Spinal cord (tissue), 10 donors: ENCODE results near the gene SLC47A2. TPM values are rescaled to one million over a fixed set of nuclear protein-coding genes. Genes with fewer than 3 reads are reported as not detected.
"Not testable (repeated sequence)": the region's sequence is repeated elsewhere in the genome, so short reads cannot be mapped to it uniquely, and the experiment has no call there.

Experiments
- DNase-seq, 6 donors: peaks; one replicate each; pipeline versions ENCODE4 v3.0.0 to v3.0.0-alpha.2; 2013 to 2015; ENCODE audit warnings: low spot score in 6 of 6, low read depth in 4 of 6
- H3K27ac ChIP-seq: one replicate; pipeline ENCODE4 v1.5.1; 2013; ENCODE audit warnings: low read depth, low read length, control low read depth
- H3K27me3 ChIP-seq: one replicate; pipeline ENCODE4 v1.6.1; 2013; ENCODE audit warnings: low read length; ENCODE audit not compliant: control insufficient read depth, insufficient read depth
- H3K36me3 ChIP-seq: one replicate; pipeline ENCODE4 v1.6.1; 2013; ENCODE audit warnings: low read length; ENCODE audit not compliant: control insufficient read depth, insufficient read depth
- H3K4me1 ChIP-seq: one replicate; pipeline ENCODE4 v1.6.1; 2013; ENCODE audit warnings: low read length; ENCODE audit not compliant: control insufficient read depth, insufficient read depth
- H3K4me3 ChIP-seq: one replicate; pipeline ENCODE4 v1.5.1; 2013; ENCODE audit warnings: low read depth, low read length, control low read depth
- H3K9me3 ChIP-seq: one replicate; pipeline ENCODE4 v1.6.1; 2013; ENCODE audit warnings: low read length; ENCODE audit not compliant: control insufficient read depth, insufficient read depth
- WGBS: methylation state at CpG from one replicate; pipeline ENCODE4 v1.1.5; 2013; ENCODE audit warnings: missing lambda C conversion rate; ENCODE audit not compliant: insufficient coverage; 5-methylcytosine and 5-hydroxymethylcytosine counted together
- long read RNA-seq, 4 donors: transcript quantifications; one replicate each; lab custom pipeline, GENCODE V29; 2026
- polyA plus RNA-seq, 2 donors: library from polyadenylated mRNA; unstranded; fragments of 120-200 nt; gene quantifications; one replicate each; pipeline ENCODE4 v1.2.1, GENCODE V29; 2013; ENCODE audit not compliant: insufficient read length in 2 of 2
- total RNA-seq, 2 donors: library from RNA; depleted of rRNA in 1 of 2; stranded (reverse); fragments of 120-200 nt in 1 of 2; fragments of >200 nt in 1 of 2; gene quantifications; one replicate each; pipeline versions ENCODE4 v1.2.3 to v1.2.4, GENCODE V29; 2013 to 2014
- donor health status: healthy.

The SLC47A2 gene, protein sequence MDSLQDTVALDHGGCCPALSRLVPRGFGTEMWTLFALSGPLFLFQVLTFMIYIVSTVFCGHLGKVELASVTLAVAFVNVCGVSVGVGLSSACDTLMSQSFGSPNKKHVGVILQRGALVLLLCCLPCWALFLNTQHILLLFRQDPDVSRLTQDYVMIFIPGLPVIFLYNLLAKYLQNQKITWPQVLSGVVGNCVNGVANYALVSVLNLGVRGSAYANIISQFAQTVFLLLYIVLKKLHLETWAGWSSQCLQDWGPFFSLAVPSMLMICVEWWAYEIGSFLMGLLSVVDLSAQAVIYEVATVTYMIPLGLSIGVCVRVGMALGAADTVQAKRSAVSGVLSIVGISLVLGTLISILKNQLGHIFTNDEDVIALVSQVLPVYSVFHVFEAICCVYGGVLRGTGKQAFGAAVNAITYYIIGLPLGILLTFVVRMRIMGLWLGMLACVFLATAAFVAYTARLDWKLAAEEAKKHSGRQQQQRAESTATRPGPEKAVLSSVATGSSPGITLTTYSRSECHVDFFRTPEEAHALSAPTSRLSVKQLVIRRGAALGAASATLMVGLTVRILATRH
- 1 to 10 TPM; 1.7 to 2.4 TPM for total RNA-seq
- 1 to 10 TPM; 1.8 to 1.9 TPM for polyA plus RNA-seq
- long read RNA-seq, donor 1 = 0 reads
- long read RNA-seq, donor 2 = 0 reads
- long read RNA-seq, donor 3, partial matches to known transcripts = 0 of 1 reads
- long read RNA-seq, donor 3, other reads (novel, unspliced or antisense) = 0 of 1 reads
- long read RNA-seq, donor 4 = 0 reads

DNA sequence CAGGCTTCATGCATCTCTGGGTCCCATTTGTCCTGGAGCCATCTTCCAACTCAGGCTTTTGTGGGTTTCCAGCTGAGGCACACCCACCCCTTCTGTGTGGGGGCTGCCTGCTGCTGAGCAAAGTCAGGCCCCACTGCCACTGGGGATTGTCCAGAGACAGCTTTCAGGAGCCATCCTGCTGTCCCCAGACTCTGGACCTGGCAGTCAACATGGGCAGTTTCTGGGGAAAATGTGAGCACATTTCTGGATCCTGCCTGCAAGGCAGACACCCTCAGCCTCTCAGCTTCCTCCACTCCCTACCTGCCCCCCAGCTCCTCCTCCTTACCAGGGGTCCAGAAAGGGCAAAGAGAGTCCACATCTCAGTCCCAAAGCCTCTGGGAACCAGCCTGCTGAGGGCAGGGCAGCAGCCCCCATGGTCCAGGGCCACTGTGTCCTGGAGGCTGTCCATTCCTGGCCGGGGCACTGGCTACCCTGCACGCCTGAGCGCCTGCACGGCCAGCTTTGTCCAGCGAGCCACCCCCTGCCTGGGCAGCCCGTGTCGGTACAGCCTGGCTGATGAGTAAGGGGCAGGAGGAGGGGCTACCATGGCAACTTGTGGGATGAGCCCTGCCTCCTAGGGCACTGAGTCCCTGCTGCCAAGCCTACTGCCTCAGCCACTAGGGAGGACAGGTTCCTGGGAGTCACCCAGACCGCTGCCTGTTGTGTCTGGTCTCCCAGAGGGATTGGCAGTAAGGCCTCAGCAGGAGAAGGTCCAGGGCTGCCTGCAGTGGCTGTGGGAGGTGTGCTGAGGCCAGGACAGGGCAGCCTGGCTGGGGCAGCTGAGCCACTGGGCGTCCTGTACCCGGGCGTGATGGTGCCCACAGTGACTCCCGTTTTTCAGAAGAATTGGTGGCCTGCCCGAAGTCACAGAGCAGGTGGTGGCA, at the start of gene SLC47A2:
TSS of gene SLC47A2 (minus strand) at position 477 of the 923 bp plus-strand sequence. CDS start at position 448, 29 bp downstream.
- H3K27ac ChIP-seq = no peak within 1 kb of the TSS
- DNase-seq = peak in 2 of 6 donors; percentile 15 to 63
- peaks cover 29% of the 10 kb centered on the region for H3K4me1 ChIP-seq
- 41% methylated on average over 13 of the region's 13 CpGs for WGBS
- H3K4me3 ChIP-seq = no peak within 1 kb of the TSS
- no peaks in the 10 kb centered on the region for H3K27me3 ChIP-seq
- H3K36me3 ChIP-seq = peaks cover 6% of the 10 kb centered on the region
- no peaks in the 10 kb centered on the region for H3K9me3 ChIP-seq

GRCh38 chr17:19766016-19766415, 49.6 kb upstream of the SLC47A2 start:
- peaks cover 23% of the 10 kb centered on the region for H3K4me1 ChIP-seq

GRCh38 chr17:19763991-19764390, 47.6 kb upstream of the SLC47A2 start:
- not testable (repeated sequence) for H3K27me3 ChIP-seq, DNase-seq, H3K36me3 ChIP-seq, H3K4me3 ChIP-seq, H3K27ac ChIP-seq, H3K9me3 ChIP-seq
- peaks cover 23% of the 10 kb centered on the region for H3K4me1 ChIP-seq
- WGBS = 93% methylated on average over 2 of the region's 6 CpGs

More at GRCh38 chr17:19766016-19766415, 49.6 kb upstream of the SLC47A2 start:
- Histone ChIP-seq H3K4me3 (no peak overlapping the region), H3K27me3 (no peaks in the 10 kb centered on the region), H3K27ac (no peak overlapping the region), H3K36me3 (peaks cover 6% of the 10 kb centered on the region), H3K9me3 (no peaks in the 10 kb centered on the region)
- no peak for DNase-seq
- 78% methylated on average over 6 of the region's 7 CpGs for WGBS

- 95% methylated on average over 2 of the region's 2 CpGs for WGBS
- H3K4me1 ChIP-seq = peaks cover 23% of the 10 kb centered on the region
- no peaks in the 10 kb centered on the region for H3K36me3 ChIP-seq
- no peak overlapping the region for H3K4me3 ChIP-seq
- H3K27ac ChIP-seq = no peak overlapping the region
- no peaks in the 10 kb centered on the region for H3K27me3 ChIP-seq
- DNase-seq = no peak
- no peaks in the 10 kb centered on the region for H3K9me3 ChIP-seq
Observed at GRCh38 chr17:19763416-19763815, 47.0 kb upstream of the SLC47A2 start.

DNA sequence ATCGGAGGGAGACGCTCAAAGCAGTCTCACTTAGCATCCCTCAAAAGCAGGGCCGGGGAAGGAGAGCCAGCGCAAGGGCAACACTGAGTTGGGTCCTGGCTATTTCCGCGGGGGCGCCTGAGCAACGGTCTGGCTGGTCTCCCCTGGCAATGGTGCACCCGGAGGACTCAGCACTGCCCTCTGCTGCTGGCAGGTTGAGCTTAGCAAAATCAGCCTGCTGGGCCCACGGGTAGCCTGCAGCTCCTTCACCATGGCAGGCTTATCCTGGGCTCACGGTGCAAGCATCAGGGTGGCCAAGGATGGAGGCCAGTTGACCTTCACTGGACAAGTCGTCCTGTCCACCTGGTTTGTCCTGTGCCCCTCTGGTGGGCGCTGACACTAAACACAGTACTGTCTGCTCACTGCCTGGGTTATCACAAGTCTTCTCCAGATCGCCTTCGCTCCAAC, 46.2 kb upstream of the SLC47A2 start:
- DNase-seq = peak in 4 of 6 donors; percentile 35 to 90 (median 64)
- H3K4me1 ChIP-seq = peaks cover 23% of the 10 kb centered on the region
- WGBS = 17% methylated on average over 15 of the region's 15 CpGs
- no peaks in the 10 kb centered on the region for H3K9me3 ChIP-seq
- no peaks in the 10 kb centered on the region for H3K27me3 ChIP-seq
- no peak overlapping the region for H3K27ac ChIP-seq
- no peaks in the 10 kb centered on the region for H3K36me3 ChIP-seq
- no peak overlapping the region for H3K4me3 ChIP-seq

DNA sequence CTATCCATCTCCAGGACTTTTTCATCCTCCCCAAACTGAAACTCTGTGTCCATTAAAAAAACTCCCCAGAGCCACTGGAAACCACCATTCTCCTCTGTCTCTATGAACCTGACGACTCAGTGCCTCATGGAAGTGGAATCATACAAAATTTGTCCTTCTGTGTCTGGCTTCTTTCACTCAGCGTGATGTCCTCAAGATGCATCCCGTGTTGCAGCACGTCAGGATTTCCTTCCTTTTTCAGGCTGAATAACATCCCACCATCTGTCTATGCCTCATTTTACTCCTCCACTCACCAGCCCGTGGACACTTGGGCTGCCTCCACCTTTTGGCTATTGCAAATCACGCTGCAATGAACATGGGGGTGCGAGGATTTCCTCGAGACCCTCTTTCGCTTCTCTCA, 44.4 kb upstream of the SLC47A2 start:
- no peak overlapping the region for H3K27ac ChIP-seq
- H3K36me3 ChIP-seq = no peaks in the 10 kb centered on the region
- H3K27me3 ChIP-seq = no peaks in the 10 kb centered on the region
- DNase-seq = no peak
- WGBS = 89% methylated on average over 6 of the region's 9 CpGs
- H3K9me3 ChIP-seq = no peaks in the 10 kb centered on the region
- peaks cover 12% of the 10 kb centered on the region for H3K4me1 ChIP-seq
- no peak overlapping the region for H3K4me3 ChIP-seq

- WGBS = 76% methylated on average over 21 of the region's 24 CpGs
- Histone ChIP-seq H3K36me3 (no peaks in the 10 kb centered on the region), H3K4me3 (no peak overlapping the region), H3K27ac (no peak overlapping the region), H3K9me3 (no peaks in the 10 kb centered on the region), H3K27me3 (no peaks in the 10 kb centered on the region), H3K4me1 (peaks cover 12% of the 10 kb centered on the region)
- no peak for DNase-seq
Observed at GRCh38 chr17:19759568-19760549, 43.5 kb upstream of the SLC47A2 start.

DNA sequence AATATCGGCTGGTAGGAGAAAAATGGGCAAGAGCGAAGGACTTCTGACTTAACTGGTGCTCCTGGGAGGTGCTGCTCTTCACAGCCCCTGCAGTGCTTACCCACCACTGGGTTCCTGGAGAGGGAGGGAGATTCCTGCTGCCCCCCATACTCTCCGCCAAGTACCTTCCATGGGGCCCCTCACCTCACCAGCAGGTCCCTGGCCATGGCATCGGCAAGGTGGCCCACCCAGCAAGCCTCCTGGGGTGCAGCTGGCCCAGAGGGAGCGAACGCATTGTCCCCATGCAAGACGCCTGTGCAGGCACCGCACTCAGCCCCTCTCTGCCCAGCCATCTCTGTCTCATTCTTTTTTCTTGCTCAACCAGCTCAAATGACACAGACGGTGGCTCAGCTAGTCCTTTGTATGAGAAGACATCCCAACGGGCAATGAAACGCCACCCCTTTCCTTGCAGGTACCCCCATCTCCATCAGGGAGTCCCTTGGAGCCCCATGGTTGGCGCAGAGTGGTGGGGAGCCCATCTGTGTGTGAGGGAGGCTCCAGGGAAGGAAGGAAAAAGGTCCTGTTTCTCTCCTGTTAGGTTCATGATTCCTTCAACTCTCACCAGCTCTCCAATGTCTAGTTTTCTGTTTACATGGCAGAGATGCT, 41.3 kb upstream of the SLC47A2 start:
- no peak overlapping the region for H3K4me3 ChIP-seq
- 84% methylated on average over 7 of the region's 12 CpGs for WGBS
- H3K27me3 ChIP-seq = no peaks in the 10 kb centered on the region
- H3K36me3 ChIP-seq = no peaks in the 10 kb centered on the region
- no peaks in the 10 kb centered on the region for H3K9me3 ChIP-seq
- H3K27ac ChIP-seq = no peak overlapping the region
- no peak for DNase-seq
- H3K4me1 ChIP-seq = peaks cover 13% of the 10 kb centered on the region
